HEK293 (cell line): ENCODE measurements around the gene ITGB8.
"Not testable (repeated sequence)": the region's sequence is repeated elsewhere in the genome, so short reads cannot be mapped to it uniquely, and the experiment has no call there.

ENCODE experiments used
- CTCF ChIA-PET: fragments of 350-600 bp; formaldehyde crosslinking; extraction: SDS; loops from one replicate; lab custom pipeline; 2021; ENCODE audit warnings: antibody characterized with exemption; lab: Yijun Ruan, JAX
- POLR2A ChIA-PET: fragments of 300-600 bp; formaldehyde crosslinking; extraction: SDS; loops from one replicate; lab custom pipeline; 2020; ENCODE audit warnings: antibody characterized with exemption, inconsistent platforms; lab: Yijun Ruan, JAX
- H3K27ac ChIP-seq: fragments of 200-500 bp; sonication (Bioruptor generic); 2 replicates; pipeline ENCODE4 v1.5.1; 2014; ENCODE audit warnings: low read depth, low read length, control low read depth, inconsistent platforms; ENCODE audit errors: extremely low read depth
- H3K36me3 ChIP-seq, 2 experiments: fragments of 200-500 bp in 1 of 2; sonication (Bioruptor generic) in 1 of 2; 1 replicate in 1 of 2; 2 replicates in 1 of 2; pipeline ENCODE4 v1.5.1; 2014 to 2017; ENCODE audit warnings: inconsistent platforms in 2 of 2, low read length in 2 of 2; ENCODE audit not compliant: control insufficient read depth in 2 of 2, insufficient read depth in 1 of 2
- H3K4me1 ChIP-seq: fragments of 200-500 bp; sonication (Bioruptor generic); 2 replicates; pipeline ENCODE4 v1.5.1; 2014; ENCODE audit warnings: mild to moderate bottlenecking, low read length, inconsistent platforms; ENCODE audit not compliant: control insufficient read depth, insufficient read depth
- H3K4me3 ChIP-seq: 2 replicates; pipeline ENCODE4 v1.5.1; 2011; ENCODE audit warnings: low read depth, mild to moderate bottlenecking, control low read depth, low read length, moderate library complexity
- H3K9me3 ChIP-seq: fragments of 200-500 bp; sonication (Bioruptor generic); 2 replicates; pipeline ENCODE4 v1.5.1; 2014; ENCODE audit warnings: low read depth, low read length, inconsistent platforms; ENCODE audit not compliant: control insufficient read depth, insufficient read depth
- ATF2 ChIP-seq: fragments of 450-650 bp; formaldehyde crosslinking; IDR thresholded peaks from 2 replicates; pipeline ENCODE4 v1.5.1; 2016; ENCODE audit warnings: missing biosample characterization, missing genetic modification characterization, low read depth
- BCL6B ChIP-seq: fragments of 450-650 bp; formaldehyde crosslinking; IDR thresholded peaks from 2 replicates; pipeline ENCODE4 v1.5.1; 2017; ENCODE audit warnings: missing biosample characterization, missing genetic modification characterization
- IKZF3 ChIP-seq: fragments of 450-650 bp; IDR thresholded peaks from 2 replicates; pipeline ENCODE4 v1.5.0; 2018; ENCODE audit warnings: missing biosample characterization, mild to moderate bottlenecking, missing genetic modification characterization, moderate library complexity
- PRDM10 ChIP-seq: fragments of 450-650 bp; formaldehyde crosslinking; IDR thresholded peaks from 2 replicates; pipeline ENCODE4 v1.5.1; 2016; ENCODE audit warnings: missing biosample characterization, missing genetic modification characterization
- SETDB1 ChIP-seq: IDR thresholded peaks from one replicate; pipeline ENCODE4 v1.6.1; 2017; ENCODE audit warnings: mild to moderate bottlenecking, low read length, moderate library complexity, mixed read lengths; ENCODE audit not compliant: insufficient read length
- SP7 ChIP-seq: fragments of 450-650 bp; formaldehyde crosslinking; IDR thresholded peaks from 2 replicates; pipeline ENCODE4 v1.5.1; 2016; ENCODE audit warnings: missing biosample characterization, missing genetic modification characterization
- WT1 ChIP-seq: fragments of 450-650 bp; formaldehyde crosslinking; IDR thresholded peaks from 2 replicates; pipeline ENCODE4 v1.5.1; 2016; ENCODE audit warnings: missing biosample characterization, missing genetic modification characterization
- ZBTB10 ChIP-seq: fragments of 450-650 bp; formaldehyde crosslinking; IDR thresholded peaks from 2 replicates; pipeline ENCODE4 v1.5.1; 2016; ENCODE audit warnings: missing biosample characterization, missing genetic modification characterization
- ZBTB6 ChIP-seq: fragments of 450-650 bp; formaldehyde crosslinking; IDR thresholded peaks from 2 replicates; pipeline ENCODE4 v1.5.1; 2017; ENCODE audit warnings: missing biosample characterization, missing genetic modification characterization
- ZNF112 ChIP-seq: fragments of 450-650 bp; formaldehyde crosslinking; IDR thresholded peaks from 2 replicates; pipeline ENCODE4 v1.5.0; 2017; ENCODE audit warnings: missing biosample characterization, missing genetic modification characterization
- ZNF239 ChIP-seq: fragments of 450-650 bp; formaldehyde crosslinking; IDR thresholded peaks from 2 replicates; pipeline ENCODE4 v1.5.1; 2016; ENCODE audit warnings: missing biosample characterization, missing genetic modification characterization
- ZNF580 ChIP-seq: fragments of 450-650 bp; formaldehyde crosslinking; IDR thresholded peaks from 2 replicates; pipeline ENCODE4 v1.5.1; 2016; ENCODE audit warnings: missing biosample characterization, missing genetic modification characterization
- ZNF585B ChIP-seq: fragments of 450-650 bp; formaldehyde crosslinking; IDR thresholded peaks from 2 replicates; pipeline ENCODE4 v1.5.1; 2016; ENCODE audit warnings: missing biosample characterization, missing genetic modification characterization
- ZNF658 ChIP-seq: fragments of 450-650 bp; formaldehyde crosslinking; IDR thresholded peaks from 2 replicates; pipeline ENCODE4; 2016; ENCODE audit warnings: missing biosample characterization, missing genetic modification characterization
- ZNF747 ChIP-seq: fragments of 450-650 bp; formaldehyde crosslinking; IDR thresholded peaks from 2 replicates; pipeline ENCODE4 v1.5.1; 2016; ENCODE audit warnings: missing biosample characterization, missing genetic modification characterization
- ZXDB ChIP-seq: fragments of 450-650 bp; formaldehyde crosslinking; IDR thresholded peaks from 2 replicates; pipeline ENCODE4 v1.5.1; 2016; ENCODE audit warnings: missing biosample characterization, missing genetic modification characterization

ITGB8 gene

GRCh38 chr7:20388084-20388483, 57.4 kb downstream of the ITGB8 start (continued):
- TF ChIP-seq ZBTB10 (tag by site-specific recombination) (no peak), ZNF747 (tag by site-specific recombination) (no peak), ATF2 (tag by site-specific recombination) (peak; percentile 54; the same call in 1 of the 2 replicates), SP7 (tag by site-specific recombination) (0 out of 2 replicates have a peak, but pooled peaks have one; percentile 35), WT1 (tag by site-specific recombination) (peak; percentile 95), ZNF580 (tag by site-specific recombination) (peak; percentile 26; the same call in 1 of the 2 replicates), ZNF239 (tag by site-specific recombination) (no peak), ZNF658 (tag by site-specific recombination) (no peak), PRDM10 (tag by site-specific recombination) (no peak), ZXDB (tag by site-specific recombination) (peak; percentile 47), ZBTB6 (no peak), BCL6B (tag by site-specific recombination) (no peak), ZNF585B (tag by site-specific recombination) (no peak), SETDB1 (no peak), ZNF112 (tag by site-specific recombination) (no peak), IKZF3 (tag by site-specific recombination) (peak; percentile 30; the same call in 1 of the 2 replicates)

GRCh38 chr7:20389192-20389591, 58.5 kb downstream of the ITGB8 start:
- H3K9me3 ChIP-seq, H3K27ac ChIP-seq, H3K4me3 ChIP-seq, H3K4me1 ChIP-seq, POLR2A ChIA-PET, H3K36me3 ChIP-seq, CTCF ChIA-PET: not testable (repeated sequence)
